Measurements from ENCODE around the gene TUBB4B.

TUBB4B gene

DNA sequence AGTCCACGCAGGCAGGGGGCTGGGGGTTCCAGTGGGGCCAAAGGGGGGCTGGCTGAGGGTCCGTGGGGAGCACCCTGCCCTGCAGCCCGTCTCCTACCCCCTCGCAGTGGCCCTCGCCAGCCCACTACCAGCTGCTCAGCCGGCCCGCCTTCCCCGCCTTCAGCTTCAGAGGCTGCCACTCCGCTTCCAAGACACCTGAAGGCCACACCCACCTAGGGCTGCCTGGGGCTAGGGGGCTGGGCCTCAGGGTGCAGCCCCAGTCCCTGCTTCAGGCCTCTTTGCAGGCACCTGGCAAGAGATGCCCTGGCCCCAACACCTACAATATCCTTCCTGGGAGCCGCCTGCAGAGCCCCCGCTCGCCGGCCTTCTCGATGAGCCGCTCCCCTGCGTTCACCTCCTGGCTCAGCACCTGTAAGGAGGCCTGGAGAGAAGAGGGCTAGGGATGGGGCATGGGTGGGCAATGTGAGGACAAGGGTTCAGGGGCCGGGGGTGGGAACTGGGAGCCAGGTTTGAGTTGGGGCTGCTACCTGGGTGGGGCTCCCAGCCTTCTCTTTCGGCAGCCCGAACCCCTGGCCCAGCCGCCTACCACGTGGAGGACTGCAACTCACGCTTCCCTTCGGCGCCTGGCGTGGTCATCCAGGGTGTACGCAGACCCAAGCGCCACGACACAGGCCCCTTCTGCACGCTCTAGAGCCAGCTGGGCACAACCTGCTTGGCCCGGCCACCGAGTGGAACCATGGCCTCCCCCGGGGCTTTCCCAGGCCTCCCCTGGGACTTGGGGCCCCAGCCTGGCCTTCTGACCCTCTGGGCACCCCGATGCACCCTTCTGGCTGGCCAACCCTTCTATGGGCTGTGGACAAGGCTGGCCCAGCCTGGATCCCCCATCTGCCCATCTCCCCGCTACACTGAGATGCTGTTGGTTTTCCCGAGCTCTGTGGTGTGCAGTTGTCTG lies 11.7 kb downstream of the TUBB4B start:
- no peak for DNase-seq (ENCODE audit: low read depth)

DNA sequence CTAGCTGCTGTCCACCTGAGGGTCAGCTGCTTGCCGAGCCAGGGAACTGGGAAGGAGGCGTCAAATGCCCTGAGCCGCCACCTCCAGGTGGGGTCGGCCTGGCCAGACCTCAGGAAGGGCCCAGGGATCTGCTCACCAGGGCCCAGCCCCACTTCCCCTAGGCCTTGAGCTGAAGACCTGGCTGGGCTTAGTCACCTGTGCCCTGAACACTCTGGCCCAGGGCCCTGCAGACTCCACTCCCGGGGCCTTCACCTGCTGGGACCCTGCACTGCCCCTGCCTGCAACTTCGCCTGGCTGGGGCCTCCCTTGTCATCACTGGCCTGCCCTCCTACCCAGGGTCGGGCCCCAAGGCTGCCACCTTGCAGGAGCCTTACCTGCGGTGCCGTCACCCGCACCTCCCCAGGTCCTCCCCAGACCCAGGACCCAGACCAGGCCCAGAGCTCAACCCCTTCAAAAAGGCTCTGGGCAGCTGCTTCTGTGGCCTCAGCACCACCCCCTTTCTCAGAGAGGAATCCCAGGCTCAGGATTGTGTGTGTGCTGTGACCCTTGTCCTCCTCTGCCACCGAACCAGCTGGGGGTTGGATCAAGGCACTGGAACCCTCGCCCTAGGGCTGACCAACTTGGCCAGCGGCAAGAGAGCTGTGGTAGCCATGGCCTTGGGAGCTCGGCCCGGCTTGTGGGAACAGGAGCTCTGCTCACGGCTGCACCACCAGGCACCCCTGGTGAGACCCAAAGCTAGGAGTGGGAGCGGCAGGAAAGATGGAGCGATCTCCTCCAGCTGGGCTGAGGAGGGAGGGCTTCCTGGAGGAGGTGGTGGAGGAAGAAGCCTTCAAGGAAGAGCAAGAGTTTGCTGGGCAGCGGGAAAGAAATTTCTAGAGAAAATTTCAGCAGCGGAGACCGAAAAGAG lies 12.9 kb downstream of the TUBB4B start:
- no peak for DNase-seq (ENCODE audit: low read depth)

DNA sequence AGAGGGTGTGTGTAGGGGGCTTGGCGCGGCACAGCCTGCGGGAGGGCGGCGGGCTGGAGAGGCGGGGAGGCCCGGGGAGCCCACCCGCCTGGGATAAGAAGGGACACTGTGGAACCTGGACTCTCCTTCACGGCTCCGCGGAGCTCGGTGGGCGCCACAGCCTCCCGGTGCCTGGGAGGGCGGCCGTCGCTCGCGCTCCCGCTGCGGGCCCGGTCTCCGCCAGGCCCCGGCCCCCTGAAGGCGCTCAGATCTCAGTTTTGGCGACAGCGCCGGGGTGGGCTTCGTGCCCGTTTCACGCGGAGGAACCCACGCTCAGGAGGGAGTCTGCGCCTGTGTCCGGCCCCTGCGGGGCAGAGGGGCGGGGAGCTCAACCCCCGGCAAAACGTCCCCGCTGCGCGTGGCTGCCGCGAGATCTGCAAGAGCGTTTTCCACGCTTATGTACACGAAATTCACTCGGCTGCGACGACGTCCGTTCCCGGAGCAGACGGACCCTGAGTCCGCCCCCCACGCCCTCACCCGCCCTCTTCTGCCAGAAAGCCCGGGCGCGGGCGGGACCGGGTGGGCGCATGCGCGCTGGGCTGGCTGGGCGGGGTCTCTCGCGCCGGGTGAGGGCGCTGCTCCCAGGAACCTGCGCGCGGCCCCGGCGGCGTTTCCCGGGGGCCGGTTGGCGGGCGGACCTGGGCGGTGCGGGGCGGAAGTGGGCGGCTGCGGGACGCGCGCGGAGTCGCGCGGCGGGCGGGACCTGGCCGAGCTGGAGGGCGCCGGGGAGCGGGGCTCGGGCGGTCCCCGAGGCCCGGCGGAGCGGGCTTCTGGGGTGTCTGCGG lies 13.7 kb downstream of the TUBB4B start, which contains the start of gene NELFB:
TSS of gene NELFB (plus strand) at position 704 of the 824 bp plus-strand sequence.
- DNase-seq (ENCODE audit: low read depth), result peak; percentile 68

DNA sequence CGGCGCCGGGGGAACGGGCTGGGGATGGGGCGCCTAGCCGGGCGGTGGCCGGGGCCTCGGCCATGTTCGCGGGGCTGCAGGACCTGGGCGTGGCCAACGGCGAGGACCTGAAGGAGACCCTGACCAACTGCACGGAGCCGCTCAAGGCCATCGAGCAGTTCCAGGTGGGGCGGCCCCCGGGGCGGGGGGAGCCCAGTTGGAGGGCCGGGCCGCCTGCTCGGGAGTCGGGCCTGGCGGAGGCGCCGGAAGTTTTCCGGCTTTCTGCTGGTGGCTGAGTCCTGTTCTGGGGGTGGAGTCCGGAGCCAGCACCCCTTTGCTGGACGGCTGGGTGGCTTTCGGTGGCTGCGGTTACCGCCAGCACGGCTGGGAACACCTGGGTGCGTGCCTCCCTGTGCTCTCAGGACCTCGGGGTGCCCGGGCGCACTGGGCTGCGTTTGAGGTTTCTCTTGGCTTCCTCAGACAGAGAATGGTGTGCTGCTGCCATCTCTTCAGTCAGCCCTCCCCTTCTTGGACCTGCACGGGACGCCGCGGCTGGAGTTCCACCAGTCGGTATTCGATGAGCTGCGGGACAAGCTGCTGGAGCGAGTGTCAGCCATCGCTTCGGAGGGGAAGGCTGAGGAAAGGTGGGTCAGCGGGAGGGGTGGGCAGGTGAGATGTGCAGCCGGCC lies 14.5 kb downstream of the TUBB4B start:
- no peak for DNase-seq (ENCODE audit: low read depth)

DNA sequence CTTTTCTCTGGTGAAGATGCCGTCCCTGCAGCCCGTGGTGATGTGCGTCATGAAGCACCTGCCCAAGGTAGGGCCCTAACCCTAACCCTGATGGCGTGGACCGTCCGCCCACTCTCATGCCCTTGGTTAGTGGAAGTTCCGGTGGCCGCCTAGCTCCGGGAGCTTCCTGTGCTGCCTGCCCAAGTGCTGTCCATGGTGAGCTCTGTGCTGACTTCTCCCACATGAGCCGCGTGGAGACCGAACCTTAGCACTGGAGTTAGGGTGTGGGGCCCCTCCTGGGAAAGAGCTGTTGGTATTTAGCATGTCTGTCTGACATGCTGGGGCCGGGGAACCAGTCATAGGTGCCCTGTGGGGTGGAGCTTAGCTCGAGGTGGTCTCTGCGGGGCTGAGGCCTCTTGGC lies 15.3 kb downstream of the TUBB4B start:
- no peak for DNase-seq (ENCODE audit: low read depth)

DNA sequence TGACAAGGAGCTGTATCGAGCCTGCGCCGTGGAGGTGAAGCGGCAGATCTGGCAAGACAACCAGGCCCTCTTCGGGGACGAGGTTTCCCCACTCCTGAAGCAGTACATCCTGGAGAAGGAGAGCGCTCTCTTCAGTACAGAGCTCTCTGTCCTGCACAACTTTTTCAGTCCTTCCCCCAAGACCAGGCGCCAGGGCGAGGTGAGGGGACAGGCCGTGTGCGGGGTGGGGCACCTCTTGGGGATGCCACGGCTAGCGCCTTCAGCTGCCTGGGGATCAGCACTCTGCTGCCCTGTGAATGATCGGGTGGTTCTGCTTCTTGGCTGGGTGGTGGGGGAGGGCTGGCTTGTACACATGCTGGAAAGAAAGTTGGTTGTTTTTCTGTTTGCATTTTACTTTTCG lies 15.8 kb downstream of the TUBB4B start:
- no peak for DNase-seq (ENCODE audit: low read depth)

DNA sequence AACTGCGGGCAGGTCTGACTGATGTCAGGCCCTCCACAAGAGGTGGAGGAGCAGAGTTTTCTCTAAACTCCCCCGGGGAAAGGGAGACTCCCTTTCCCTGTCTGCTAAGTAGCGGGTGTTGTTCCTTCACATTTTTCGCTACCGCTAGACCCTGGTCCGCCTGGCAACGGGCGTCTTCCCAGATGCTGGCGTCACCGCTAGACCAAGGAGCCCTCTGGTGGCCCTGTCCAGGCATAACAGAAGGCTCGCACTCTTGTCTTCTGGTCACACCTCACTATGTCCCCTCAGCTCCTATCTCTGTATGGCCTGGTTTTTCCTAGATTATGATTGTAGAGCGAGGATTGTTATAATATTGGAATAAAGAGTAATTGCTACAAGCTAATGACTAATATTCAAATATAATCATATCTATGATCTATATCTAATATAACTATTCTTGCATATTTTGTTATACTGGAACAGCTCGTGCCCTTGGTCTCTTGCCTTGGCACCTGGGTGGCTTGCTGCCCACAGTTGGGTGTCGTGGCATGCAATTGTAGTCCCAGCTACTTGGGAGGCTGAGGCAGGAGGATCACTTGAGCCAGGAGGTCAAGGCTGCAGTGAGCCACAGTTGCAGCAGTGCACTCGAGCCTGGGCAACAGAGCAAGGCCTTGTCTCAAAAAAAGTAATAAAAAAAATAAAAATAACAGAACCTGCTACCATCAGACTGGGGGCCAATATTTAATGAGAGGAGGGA lies 21.3 kb downstream of the TUBB4B start:
- DNase-seq (ENCODE audit: low read depth), result peak; percentile 18

DNA sequence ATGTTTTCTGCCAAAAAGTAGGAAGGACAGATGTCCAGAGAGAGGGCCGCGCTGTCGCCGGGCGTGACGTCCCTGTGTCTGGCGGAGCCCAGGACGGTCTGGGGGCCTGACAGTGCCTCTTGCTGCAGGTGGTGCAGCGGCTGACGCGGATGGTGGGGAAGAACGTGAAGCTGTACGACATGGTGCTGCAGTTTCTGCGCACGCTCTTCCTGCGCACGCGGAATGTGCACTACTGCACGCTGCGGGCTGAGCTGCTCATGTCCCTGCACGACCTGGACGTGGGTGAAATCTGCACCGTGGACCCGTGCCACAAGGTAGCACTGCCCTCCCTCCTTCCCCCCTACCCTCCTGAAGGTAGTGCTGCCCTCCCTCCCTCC lies 21.8 kb downstream of the TUBB4B start:
- DNase-seq (ENCODE audit: low read depth), result no peak

DNA sequence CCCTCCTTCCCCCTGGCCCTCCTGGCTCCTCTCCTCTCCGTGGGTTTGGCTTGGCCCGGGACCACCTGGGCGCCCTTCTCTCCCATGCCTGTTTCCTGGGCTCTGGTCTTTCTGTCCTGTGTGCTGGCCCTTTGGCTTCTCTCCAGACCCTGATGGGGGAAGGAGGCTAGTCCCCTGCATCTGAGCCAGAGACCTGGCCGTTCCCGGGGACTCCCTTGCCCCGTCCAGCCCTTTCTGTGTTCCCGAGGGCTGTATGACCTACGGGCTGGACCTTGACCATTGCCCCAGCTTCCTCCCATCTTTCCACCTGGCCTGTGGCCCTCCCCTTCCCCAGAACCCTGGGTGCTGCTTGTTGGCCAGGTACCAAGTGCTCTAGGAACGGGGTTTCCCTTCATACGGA lies 22.4 kb downstream of the TUBB4B start:
- DNase-seq (ENCODE audit: low read depth), result no peak

DNA sequence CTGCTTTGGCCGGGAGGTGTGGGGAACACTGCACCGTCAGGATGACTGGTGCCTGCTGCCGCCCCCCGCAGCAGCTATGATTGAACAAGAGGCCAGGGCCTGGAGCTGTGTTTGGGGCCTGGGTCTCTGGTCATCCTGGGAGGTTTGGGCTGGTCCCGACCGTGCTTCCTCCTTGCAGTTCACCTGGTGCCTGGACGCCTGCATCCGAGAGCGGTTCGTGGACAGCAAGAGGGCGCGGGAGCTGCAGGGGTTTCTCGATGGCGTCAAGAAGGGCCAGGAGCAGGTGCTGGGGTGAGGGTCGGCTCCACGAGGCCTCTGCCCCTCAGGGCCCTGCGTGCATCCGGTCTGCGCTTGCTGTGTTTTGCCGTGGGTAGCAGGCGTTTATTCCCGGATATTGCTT lies 23.0 kb downstream of the TUBB4B start:
- no peak for DNase-seq (ENCODE audit: low read depth)

DNA sequence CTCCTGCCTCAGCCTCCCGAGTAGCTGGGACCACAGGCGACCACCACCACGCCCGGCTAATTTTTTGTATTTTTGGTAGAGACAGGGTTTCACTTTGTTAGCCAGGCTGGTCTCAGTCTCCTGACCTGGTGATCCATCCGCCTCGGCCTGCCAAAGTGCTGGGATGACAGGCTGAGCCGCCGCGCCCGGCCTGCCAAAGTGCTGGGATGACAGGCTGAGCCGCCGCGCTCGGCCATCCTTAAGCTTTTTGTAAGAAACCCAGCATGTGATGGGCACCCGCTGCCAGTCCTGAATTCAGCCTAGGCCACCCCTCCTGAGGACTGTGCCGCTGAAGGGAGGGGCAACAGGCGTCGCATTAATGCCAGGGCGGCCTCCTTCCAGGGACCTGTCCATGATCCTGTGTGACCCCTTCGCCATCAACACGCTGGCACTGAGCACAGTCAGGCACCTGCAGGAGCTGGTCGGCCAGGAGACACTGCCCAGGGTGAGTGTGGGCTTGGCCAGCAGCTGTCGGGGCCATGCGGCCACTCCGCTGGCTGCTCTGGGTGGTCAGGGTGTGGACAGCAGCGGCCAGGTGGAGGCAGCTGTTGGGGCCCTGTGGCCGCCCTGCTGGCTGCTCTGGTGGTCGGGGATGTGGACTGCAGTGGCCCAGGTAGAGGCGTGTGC lies 24.5 kb downstream of the TUBB4B start:
- no peak for DNase-seq (ENCODE audit: low read depth)

DNA sequence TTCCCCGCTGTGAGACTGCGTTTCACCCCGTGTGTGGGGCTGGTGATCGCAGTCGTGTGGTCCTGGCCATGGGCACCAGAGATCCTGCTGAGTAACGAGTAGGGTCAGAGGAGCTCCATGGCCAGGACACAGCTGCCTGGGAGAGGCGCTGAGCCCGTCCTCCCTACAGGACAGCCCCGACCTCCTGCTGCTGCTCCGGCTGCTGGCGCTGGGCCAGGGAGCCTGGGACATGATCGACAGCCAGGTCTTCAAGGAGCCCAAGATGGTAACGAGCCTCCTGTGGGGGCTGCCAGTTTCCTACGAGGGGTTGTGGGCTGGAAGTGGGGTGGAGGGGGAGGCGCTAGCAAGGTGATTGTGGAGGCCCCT lies 25.1 kb downstream of the TUBB4B start:
- no peak for DNase-seq (ENCODE audit: low read depth)

DNA sequence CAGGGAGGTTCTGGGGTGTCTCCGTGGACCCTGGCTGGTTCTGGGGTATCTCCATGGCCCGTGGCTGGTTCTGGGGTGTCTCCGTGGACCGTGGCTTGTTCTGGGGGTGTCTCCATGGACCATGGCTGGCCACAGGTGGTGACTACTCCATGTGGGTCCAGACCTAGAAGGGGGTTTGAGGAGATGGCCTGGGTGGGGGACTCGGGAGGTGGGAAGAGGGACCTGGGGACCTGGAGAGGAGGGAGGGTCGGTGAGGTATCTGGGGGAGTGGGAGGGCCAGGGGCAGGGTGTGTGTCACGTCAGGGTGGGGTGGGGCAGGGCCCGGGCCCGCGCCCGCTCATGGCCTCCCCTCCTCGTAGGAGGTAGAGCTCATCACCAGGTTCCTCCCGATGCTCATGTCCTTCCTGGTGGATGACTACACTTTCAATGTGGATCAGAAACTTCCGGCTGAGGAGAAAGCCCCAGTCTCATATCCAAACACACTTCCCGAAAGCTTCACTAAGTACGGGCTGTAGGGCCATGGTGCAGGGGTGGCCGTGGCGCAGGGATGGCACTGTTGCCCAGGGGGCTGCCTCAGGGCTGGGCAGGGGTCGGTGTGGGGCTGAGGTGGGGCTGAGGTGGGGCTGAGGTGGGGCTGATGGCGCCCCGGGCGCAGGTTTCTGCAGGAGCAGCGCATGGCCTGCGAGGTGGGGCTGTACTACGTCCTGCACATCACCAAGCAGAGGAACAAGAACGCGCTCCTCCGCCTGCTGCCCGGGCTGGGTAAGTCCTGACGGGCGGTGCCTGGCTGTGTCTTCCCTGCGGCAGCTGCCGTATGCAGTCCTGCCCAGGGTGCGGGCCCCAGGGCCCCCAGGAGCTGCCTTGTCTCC lies 25.7 kb downstream of the TUBB4B start:
- DNase-seq (ENCODE audit: low read depth), result no peak

DNA sequence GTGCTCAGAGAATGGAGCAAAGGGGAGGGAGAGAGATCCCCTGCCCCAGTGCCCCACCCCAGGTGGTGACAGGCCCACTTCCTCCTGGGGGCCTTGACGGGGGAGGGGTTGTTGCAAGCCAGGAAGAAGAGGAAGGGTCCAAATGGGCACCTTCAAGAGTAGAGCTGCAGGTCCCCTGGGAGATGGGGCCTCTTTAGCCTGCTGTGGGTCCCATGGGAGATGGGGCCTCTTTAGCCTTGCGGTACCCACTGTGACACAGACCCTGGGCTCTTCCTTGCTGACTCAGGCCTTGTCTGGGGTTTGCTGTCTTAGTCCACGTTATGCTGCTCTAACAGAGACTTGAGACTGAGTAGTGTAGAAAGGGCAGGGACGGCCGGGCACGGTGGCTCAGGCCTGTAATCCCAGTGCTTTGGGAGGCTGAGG lies 26.9 kb downstream of the TUBB4B start:
- no peak for DNase-seq (ENCODE audit: low read depth)

DNA sequence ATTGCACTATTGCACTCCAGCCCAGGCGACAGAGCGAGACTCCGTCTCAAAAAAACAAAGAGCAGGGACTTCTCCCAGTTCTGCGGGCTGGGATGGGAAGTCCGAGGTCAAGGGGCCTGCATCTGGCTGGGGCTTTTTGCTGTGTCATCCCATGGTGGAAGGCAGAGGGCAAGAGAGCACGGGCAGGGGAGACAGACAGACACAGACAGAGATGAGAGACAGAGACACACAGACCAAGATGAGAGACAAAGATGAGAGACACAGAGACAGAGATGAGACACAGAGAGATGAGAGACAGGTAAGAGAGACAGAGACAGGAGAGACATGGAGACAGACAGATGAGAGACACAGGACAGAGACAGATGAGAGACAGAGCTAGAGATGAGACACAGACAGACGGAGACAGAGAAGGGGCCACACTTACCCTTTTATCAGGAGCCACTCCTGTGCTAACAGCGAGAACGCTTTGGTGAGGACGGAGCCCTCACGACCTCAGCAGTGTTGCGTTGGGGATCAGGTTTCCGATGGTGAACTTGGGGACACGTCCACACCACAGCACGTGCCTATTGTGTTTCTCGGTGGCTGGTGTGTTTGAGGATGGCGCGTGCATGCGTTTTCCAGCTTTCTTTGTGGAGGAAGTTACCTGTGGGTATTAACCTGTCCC lies 27.6 kb downstream of the TUBB4B start:
- DNase-seq (ENCODE audit: low read depth), result no peak

DNA sequence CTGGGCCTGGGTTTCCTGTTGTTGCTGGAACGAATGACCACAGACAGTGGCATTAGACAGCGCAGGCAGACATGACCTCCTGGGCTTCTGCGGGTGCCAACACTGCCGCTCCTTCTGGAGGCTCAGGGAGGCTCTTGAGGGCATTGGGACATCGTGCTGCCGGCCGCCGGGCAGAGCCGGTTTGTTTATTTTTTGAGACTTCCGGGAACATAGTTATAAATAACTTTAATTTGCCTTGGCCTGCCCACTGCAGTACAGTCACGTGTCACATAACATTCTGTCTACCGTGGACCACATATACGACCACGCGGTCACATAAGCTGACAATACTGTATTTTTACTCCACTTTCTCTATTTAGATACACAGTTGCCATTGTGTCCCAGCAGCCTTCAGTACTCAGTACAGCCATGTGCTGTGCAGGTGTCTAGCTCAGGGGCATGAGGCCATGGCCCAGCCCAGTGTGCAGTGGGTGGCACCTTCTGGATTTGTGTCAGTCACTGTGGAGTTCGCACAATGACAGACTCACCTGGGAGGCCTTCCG lies 28.2 kb downstream of the TUBB4B start:
- no peak for DNase-seq (ENCODE audit: low read depth)

DNA sequence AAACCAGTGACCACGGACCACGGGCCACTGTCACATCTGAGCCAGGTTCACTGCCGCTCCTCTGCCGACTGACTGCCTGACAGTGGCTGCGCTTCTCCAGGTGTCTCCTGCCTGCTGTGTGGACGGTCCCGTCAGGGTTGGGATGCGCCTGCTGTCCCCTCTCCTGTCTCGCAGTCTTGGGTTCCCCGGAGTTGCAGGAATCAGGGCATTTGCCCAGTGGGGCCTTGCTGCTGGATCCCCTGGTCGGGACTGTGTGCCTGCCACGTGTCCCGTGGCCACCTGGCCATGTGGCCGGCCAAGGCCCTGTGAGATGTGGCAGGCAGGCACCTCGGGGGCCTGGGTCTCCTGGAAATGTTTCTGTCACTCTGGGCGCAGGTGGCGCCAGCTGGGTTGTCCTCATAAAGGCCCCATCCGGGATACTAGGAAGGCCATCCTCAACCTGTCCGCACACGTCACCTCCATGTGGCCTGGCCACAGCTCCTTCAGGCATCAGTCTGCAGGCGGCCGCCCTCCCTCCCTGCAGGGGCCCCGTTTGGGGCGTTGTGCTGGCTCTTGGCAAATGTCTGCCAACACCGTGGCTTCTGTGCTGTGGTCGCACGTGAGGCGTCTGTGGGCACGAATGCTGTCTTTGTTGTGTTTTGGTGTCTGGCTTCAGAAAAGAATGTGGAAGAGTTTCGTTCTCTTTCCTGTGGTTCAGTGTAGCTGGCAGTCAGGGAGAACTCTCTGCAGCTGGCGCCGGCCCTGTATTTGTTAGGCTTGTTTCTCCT lies 30.0 kb downstream of the TUBB4B start:
- DNase-seq (ENCODE audit: low read depth), result no peak

DNA sequence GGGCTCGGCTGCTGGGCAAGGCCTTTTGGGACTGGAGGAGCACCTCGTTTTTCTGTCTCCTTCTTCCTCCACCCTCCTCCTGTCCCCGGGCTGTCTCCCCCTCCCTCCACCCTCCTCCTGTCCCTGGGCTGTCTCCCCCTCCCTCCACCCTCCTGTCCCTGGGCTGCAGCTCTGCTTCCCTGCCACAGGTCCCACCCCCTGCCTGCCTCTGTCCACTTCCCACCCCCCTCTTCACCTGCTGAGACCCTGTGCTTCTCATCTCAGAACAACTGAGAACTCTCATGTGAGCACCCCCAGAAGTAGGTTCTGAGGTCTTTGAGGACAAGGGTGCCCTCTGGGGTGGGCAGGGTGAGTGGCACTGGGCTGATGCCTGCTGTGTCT lies 30.6 kb downstream of the TUBB4B start:
- no peak for DNase-seq (ENCODE audit: low read depth)
